Subcutaneous adipose tissue (tissue), 4 donors: ENCODE measurements around the gene CDH4. TPM values are rescaled to one million over a fixed set of nuclear protein-coding genes. Genes with fewer than 3 reads are reported as not detected.

ENCODE experiments used
- total RNA-seq, 4 donors: library from RNA; depleted of rRNA; stranded (reverse); fragments of >200 nt; gene quantifications; one replicate each; pipeline ENCODE4 v1.1.0, GENCODE V29; 2016
- TF ChIP-seq, protein P1 (sequence below): fragments of 450-650 bp; IDR thresholded peaks from one replicate; pipeline ENCODE4 v1.5.1; 2016; ENCODE audit warnings: low read depth, mild to moderate bottlenecking, control low read depth, antibody characterized with exemption, moderate library complexity

Gene CDH4
- total RNA-seq, 4 donors from 2014 or later = not detected

DNA sequence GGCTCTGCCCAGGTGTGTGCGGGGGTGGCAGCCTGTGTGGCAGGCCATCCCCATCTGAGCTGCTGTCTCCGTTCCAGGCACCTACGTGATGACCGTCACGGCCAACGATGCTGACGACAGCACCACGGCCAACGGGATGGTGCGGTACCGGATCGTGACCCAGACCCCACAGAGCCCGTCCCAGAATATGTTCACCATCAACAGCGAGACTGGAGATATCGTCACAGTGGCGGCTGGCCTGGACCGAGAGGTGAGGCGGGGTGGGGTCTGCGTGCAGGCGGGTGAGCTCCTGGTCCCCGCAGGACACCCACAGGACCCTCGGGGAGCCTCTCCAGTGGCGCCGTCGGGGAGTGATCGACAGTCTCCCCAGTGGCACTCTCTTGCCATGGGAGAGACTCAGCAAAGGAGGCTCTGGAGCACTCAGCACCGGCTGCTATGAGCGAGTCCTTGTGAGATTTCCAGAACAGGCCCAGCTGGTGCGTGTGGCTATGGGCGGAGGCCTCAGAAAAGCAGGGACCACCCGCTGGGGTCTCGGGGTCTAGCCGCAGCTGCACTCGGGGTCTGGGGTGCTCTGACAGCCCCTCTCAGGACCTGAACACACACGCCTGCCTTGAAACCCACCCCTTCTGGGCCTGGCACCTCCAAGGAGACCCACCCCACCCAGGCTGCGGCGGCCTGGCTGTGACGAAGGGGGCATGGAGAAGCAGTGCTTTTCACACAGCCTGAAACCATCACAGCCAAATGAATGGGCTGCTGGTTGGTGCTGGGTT, 621.8 kb downstream of the CDH4 start:
- TF ChIP-seq, protein P1, sequence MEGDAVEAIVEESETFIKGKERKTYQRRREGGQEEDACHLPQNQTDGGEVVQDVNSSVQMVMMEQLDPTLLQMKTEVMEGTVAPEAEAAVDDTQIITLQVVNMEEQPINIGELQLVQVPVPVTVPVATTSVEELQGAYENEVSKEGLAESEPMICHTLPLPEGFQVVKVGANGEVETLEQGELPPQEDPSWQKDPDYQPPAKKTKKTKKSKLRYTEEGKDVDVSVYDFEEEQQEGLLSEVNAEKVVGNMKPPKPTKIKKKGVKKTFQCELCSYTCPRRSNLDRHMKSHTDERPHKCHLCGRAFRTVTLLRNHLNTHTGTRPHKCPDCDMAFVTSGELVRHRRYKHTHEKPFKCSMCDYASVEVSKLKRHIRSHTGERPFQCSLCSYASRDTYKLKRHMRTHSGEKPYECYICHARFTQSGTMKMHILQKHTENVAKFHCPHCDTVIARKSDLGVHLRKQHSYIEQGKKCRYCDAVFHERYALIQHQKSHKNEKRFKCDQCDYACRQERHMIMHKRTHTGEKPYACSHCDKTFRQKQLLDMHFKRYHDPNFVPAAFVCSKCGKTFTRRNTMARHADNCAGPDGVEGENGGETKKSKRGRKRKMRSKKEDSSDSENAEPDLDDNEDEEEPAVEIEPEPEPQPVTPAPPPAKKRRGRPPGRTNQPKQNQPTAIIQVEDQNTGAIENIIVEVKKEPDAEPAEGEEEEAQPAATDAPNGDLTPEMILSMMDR = no peak

DNA sequence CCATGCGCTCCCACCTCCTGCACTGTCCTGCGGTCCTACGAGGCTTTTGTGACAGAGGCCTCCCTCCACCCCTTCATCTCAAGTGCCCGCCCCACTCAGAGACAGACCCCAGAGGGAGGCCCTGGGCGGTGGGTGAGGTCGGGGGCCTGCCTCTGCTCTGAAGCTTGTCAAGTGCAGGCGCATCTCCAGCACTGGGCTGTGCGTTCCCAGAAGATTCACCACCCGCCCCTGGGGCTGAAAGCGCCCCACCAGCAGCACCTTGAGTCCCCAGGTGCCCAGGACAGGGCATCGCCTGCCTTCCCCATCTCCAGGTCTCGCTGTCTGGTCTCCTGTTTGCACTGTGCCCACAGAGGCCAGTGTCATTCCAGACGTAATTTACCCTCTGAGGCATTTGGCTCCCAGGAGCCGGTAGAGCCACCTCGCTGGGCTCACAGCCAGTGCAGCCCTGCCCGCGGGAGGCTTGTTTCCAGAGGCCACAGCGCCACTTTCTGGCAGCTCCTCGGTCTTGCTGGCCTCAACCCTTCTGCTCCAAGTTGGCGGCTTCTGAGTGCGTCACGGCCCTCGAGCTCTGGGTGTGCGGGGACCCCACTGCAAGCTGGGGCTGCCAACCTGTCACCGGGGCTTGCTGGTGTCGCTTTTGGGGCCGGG, 622.5 kb downstream of the CDH4 start:
- TF ChIP-seq, protein P1 = no peak

DNA sequence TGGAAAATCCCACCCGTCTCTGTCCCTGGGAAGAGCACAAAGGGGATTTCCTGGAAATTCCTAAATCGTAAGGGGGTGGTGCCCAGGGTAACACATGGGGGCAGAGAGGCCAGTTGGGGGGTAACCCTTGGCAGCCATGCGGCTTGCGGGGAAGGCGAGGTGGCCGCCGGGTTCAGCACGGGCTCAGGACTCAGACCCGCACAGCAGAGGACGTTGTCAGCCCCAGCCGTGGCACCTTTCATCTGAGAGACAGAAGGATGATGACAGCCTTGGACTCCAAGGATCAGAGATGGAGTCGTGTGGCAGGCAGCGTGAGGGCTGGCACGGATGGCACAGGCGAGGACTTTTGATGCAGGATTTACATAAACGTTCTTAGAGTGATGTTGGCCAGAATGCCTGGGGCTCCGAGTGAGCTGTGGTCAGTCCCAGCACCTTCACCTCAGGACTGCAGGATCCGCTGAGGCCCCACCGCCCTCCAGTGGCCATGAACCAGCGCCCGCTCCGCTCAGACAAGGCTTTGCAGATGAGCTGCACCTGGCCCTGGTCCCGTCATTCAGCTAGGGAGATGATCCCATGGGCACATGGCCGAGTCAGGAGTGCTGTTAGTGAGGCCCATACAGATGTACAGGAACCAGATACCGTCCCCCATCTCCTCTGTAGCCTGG, 623.3 kb downstream of the CDH4 start:
- TF ChIP-seq, protein P1 = no peak

DNA sequence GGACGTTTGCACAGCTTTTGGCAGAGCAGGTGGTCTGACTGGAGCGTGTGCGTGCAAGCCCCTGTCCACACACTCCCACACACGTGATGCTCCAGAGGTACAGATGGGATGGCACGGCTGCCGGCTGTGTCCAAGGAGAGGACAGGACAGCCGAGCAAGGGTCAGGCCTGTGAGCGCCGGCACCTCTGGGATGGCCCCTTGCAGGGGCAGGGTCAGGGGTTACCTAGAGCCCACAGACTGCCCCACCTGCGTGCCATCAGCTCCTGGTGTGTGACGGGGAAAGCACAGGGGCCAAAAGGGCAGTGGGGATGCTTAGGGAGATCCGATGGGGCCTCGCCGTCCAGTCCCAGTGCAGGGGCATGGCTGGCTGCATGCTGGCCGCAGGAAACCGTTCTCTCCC, 623.9 kb downstream of the CDH4 start:
- TF ChIP-seq, protein P1 = no peak

DNA sequence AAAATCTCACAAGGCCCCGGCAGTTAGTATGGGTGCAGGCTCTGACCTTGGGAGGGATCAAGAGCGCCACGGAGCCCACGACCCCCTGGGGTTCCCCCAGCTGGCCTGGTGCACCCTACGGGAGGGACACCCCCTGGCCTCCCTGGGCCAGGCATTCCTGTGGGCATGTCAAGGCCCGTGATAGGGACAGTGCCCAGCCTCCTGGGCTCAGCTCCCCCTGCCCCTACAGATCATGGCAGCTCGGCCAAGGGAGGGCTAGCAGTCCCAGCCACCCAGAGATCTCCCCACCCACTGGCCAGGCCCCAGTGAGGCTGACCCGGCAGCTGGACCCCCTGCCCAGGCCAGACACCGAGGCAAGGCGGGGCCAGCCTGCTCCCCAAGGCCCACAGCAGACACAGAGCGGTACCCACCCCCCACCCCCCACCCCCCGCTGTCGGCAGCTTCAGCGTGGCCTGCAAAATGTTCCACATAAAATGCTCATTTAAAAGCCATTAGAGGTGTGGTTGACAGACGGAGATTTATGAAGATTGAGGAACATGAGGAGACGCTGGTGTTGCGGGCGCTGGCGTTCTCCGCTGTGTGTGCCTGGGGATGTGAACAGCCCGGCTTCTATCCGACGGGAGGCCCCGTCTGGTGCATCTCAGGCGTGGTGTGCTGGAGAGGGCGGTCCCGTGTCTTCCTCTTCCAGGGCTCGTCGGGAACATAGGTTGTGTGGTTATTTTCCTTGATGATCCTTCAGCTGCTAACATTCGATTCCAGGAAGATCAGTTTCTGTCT, 625.1 kb downstream of the CDH4 start:
- TF ChIP-seq, protein P1 = no peak

DNA sequence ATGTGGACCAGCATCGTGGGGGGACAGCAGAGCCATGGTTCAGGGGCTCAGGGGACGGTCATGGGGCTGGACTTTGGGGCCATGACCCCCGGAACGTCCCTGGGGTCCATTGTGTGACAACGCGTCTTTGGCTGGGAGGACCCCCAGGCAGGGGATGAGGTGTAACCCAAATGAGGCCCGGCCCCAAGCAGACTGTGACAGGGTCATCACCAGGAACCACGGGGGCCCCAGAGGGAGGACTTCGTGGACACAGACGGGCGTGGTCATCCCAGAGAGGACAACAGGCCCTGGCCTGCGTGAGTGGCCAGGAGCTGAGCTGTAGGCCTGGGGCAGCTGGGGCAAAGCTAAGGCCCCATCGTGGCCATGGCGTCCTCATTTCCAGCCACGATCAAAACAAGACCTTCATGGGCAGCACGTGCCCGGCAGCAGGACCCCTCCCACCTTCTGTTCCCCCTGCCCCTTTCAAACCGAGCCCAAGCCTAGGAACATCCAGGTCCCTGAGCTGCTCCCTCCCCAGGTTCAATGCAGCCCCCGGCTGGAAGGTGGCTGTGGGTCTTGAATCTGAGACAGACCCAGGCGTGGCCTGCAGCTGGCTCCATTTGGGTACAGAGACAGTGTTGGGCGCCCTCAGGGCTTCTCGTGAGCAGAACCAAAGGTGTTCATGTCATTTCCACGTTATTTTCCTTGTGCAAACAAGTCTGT, 625.9 kb downstream of the CDH4 start:
- TF ChIP-seq, protein P1 = no peak
